ENCODE data around the gene ELF4. TPM values are rescaled to one million over a fixed set of nuclear protein-coding genes. Genes with fewer than 3 reads are reported as not detected.

ELF4 gene
- total RNA-seq, 4 donors from 2014 or later = 8.2 to 11.7 (median 10.2) TPM

GRCh38 chrX:130080791-130081367 lies 29.4 kb downstream of the ELF4 start:
- H3K27ac ChIP-seq = no peak overlapping the region
- WGBS, 2 donors = 91 to 92% methylated on average over 2 to 4 of the region's 7 CpGs

GRCh38 chrX:130079824-130080406 lies 30.4 kb downstream of the ELF4 start:
- DNase-seq (ENCODE audit: low spot score in 2 of 2) = peak in 1 of 2 donors; percentile 56
- WGBS, 2 donors = 44 to 51% methylated on average over 9 of the region's 9 CpGs
- peak in 1 of 2 donors; percentile 34 for TF ChIP-seq EP300 (IDR thresholded peaks at IDR 0.05)
- peak; percentile 60 to 69 (median 65) for TF ChIP-seq CTCF (IDR thresholded peaks at IDR 0.05)
- no peak for TF ChIP-seq POLR2A (IDR thresholded peaks at IDR 0.05)

More at GRCh38 chrX:130080791-130081367, 29.4 kb downstream of the ELF4 start:
- no peaks in the 10 kb centered on the region for H3K9me3 ChIP-seq
- H3K36me3 ChIP-seq = no peaks in the 10 kb centered on the region
- H3K4me1 ChIP-seq = peaks cover 0 to 30% (median 10%) of the 10 kb centered on the region in 4 donors
- H3K27me3 ChIP-seq = no peaks in the 10 kb centered on the region
- no peak overlapping the region for H3K4me3 ChIP-seq
- no peak for DNase-seq (ENCODE audit: low spot score in 2 of 2)
- TF ChIP-seq CTCF (IDR thresholded peaks at IDR 0.05) = no peak
- TF ChIP-seq POLR2A (IDR thresholded peaks at IDR 0.05) = no peak
- TF ChIP-seq EP300 (IDR thresholded peaks at IDR 0.05) = no peak

GRCh38 chrX:130075777-130076176 lies 34.5 kb downstream of the ELF4 start:
- Histone ChIP-seq H3K36me3 (peaks cover 0 to 20% (median 0%) of the 10 kb centered on the region in 3 donors), H3K27ac (no peak overlapping the region), H3K27me3 (no peaks in the 10 kb centered on the region), H3K4me1 (no peaks in the 10 kb centered on the region), H3K4me3 (no peak overlapping the region), H3K9me3 (no peaks in the 10 kb centered on the region)
- TF ChIP-seq CTCF (IDR thresholded peaks at IDR 0.05) (no peak), EP300 (IDR thresholded peaks at IDR 0.05) (no peak), POLR2A (IDR thresholded peaks at IDR 0.05) (no peak)
- 66 to 73% methylated on average over 4 of the region's 4 CpGs for WGBS, 2 donors
- DNase-seq (ENCODE audit: low spot score in 2 of 2) = no peak

More at GRCh38 chrX:130079824-130080406, 30.4 kb downstream of the ELF4 start:
- Histone ChIP-seq H3K27ac (no peak overlapping the region), H3K9me3 (no peaks in the 10 kb centered on the region), H3K4me1 (peaks cover 0 to 26% (median 8%) of the 10 kb centered on the region in 4 donors), H3K36me3 (no peaks in the 10 kb centered on the region), H3K27me3 (no peaks in the 10 kb centered on the region), H3K4me3 (no peak overlapping the region)

GRCh38 chrX:130072345-130072740 lies 38.0 kb downstream of the ELF4 start:
- Histone ChIP-seq H3K4me3 (no peak overlapping the region), H3K27me3 (no peaks in the 10 kb centered on the region), H3K27ac (no peak overlapping the region), H3K9me3 (no peaks in the 10 kb centered on the region), H3K36me3 (peaks cover 0 to 46% (median 0%) of the 10 kb centered on the region in 3 donors), H3K4me1 (no peaks in the 10 kb centered on the region)
- DNase-seq (ENCODE audit: low spot score in 2 of 2) = no peak
- WGBS, 2 donors = 74 to 84% methylated on average over 10 of the region's 10 CpGs
- TF ChIP-seq POLR2A (IDR thresholded peaks at IDR 0.05) (no peak), EP300 (IDR thresholded peaks at IDR 0.05) (no peak), CTCF (IDR thresholded peaks at IDR 0.05) (no peak)

GRCh38 chrX:130071611-130072344 lies 38.5 kb downstream of the ELF4 start:
- no peaks in the 10 kb centered on the region for H3K27me3 ChIP-seq
- H3K9me3 ChIP-seq = no peaks in the 10 kb centered on the region
- no peak overlapping the region for H3K4me3 ChIP-seq
- WGBS, 2 donors = 79 to 81% methylated on average over 16 to 18 of the region's 18 CpGs
- no peak for DNase-seq (ENCODE audit: low spot score in 2 of 2)
- no peaks in the 10 kb centered on the region for H3K4me1 ChIP-seq
- TF ChIP-seq CTCF (IDR thresholded peaks at IDR 0.05) = no peak
- TF ChIP-seq EP300 (IDR thresholded peaks at IDR 0.05) = no peak
- no peak for TF ChIP-seq POLR2A (IDR thresholded peaks at IDR 0.05)
- H3K36me3 ChIP-seq = peaks cover 0 to 51% (median 0%) of the 10 kb centered on the region in 3 donors
- H3K27ac ChIP-seq = no peak overlapping the region
